Measurements from ENCODE around the gene PXYLP1. TPM values are rescaled to one million over a fixed set of nuclear protein-coding genes. Genes with fewer than 3 reads are reported as not detected.

Gene PXYLP1
- total RNA-seq, 1 experiment from 2014 or later, result 6.4 TPM

GRCh38 chr3:141243271-141243707 lies 11.7 kb downstream of the PXYLP1 start:
- in situ Hi-C loops (cut with HindIII; ENCODE audit: low sequenced_read_pairs), result no loop called here
- no peak for DNase-seq (ENCODE audit: low spot score)

DNA sequence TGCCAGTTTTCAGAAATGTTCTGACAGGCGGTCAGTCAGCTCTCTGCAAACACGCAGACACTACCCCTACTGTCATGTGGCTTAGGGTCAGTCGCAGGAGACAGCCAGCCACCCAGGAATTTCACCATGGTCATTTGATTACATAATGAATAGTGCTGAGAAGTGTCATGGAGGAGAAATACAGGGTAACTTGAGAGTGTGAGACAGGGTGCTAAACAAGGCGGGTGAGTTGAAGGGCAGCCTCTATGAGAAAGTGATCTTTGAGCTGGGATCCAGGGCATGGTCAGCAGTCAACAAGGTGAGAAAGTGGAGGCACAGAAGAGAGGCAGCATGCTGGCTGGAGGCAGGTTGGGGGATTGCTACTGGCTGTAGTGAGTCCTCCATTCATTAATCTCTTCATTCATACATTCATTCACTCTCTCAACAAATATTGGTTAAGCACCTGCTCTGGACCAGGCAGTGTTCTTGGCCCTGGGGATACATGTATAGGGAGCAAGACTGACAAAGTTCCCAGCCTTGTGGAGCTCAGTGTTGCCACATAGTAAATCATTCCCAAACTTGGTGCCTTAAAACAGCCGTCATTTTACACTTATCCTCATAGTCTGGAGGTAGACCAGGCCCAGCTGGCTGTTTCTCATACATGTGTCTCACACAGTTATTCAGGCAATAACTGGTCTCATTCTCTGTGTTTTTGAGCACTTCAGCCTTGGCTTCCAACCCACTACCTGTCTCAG lies 14.8 kb downstream of the PXYLP1 start:
- no peak for DNase-seq (ENCODE audit: low spot score)
- in situ Hi-C loops (cut with HindIII; ENCODE audit: low sequenced_read_pairs), result no loop called here

DNA sequence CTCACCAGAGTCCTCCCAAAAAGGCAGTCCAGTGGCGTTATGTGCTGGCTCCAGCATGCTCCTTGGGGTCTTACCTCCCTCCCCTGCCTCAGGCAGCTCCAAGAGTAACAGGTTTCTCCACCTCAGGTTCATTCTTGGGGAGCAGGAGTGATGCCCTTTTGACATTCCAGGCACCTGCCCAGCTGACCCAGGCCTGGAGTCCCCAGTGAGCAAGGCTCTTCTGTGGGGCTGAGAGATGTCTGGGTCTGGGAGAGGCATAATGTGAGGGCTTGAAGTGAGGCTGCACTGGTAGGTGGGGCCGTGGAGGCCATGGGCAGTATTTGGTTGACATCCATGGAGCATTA lies 15.3 kb downstream of the PXYLP1 start:
- in situ Hi-C loops (cut with HindIII; ENCODE audit: low sequenced_read_pairs), result no loop called here
- no peak for DNase-seq (ENCODE audit: low spot score)

GRCh38 chr3:141248064-141248463 lies 16.4 kb downstream of the PXYLP1 start:
- DNase-seq (ENCODE audit: low spot score), result no peak
- in situ Hi-C loops (cut with HindIII; ENCODE audit: low sequenced_read_pairs), result no loop called here

DNA sequence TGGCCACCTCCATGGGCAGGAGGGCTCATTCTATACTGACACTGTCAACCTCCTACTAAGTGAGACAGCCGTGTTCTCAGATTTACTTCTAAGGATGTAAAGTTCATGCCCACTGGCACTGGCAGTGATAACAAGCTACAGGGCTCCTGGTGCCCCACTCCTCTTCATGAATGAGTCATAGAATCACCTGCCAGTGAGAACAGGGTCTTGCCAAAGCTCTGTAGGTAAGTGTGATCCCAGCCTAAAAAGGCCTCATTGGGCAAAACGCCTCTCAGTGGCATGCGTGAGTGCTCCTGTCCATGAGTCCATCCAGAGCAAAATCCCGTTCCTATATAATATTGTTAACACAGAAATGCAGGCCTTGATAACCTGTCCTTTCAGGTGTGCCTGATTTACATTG lies 17.4 kb downstream of the PXYLP1 start:
- in situ Hi-C loops (cut with HindIII; ENCODE audit: low sequenced_read_pairs), result no loop called here
- DNase-seq (ENCODE audit: low spot score), result no peak

DNA sequence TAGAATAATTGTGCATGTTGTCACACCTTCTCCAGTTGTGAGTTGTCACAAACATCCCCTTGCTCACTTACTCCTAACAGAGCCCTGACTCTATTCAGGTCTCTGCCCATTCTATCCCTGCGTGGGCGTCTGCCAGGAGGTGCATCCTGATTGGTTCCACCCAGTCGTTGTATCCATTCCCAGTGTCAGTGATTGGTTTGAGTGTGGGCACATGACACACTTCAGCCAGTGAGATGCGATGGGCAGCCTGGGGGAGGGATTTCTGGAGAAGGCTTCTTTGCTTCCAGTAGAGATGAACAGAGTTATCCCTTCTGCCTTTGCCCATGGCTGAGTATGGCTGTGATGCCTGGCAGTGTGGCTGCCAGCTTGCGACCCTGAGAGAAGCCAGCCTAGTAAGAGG lies 18.7 kb downstream of the PXYLP1 start:
- in situ Hi-C loops (cut with HindIII; ENCODE audit: low sequenced_read_pairs), result no loop called here
- DNase-seq (ENCODE audit: low spot score), result no peak

- no peak for DNase-seq (ENCODE audit: low spot score)
- in situ Hi-C loops (cut with HindIII; ENCODE audit: low sequenced_read_pairs), result no loop called here
Observed at GRCh38 chr3:141250828-141251227, 19.2 kb downstream of the PXYLP1 start.

- in situ Hi-C loops (cut with HindIII; ENCODE audit: low sequenced_read_pairs), result no loop called here
- no peak for DNase-seq (ENCODE audit: low spot score)
Observed at GRCh38 chr3:141253326-141253725, 21.7 kb downstream of the PXYLP1 start.

DNA sequence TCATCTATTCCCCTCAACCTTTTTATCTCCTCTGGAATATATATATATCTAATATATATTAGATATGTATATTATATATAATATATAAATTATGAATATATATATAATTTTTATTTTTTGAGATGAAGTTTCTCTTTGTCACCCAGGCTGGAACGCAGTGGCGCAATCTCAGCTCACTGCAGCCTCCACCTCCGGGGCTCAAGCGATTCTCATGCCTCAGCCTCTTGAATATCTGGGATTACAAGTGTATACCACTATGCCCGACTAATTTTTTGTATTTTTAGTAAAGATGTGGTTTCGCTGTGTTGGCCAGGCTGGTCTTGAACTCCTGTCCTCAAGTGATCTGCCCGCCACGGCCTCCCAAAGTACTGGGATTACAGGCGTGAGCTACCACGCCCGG lies 22.2 kb downstream of the PXYLP1 start:
- DNase-seq (ENCODE audit: low spot score), result no peak
- in situ Hi-C loops (cut with HindIII; ENCODE audit: low sequenced_read_pairs), result no loop called here

DNA sequence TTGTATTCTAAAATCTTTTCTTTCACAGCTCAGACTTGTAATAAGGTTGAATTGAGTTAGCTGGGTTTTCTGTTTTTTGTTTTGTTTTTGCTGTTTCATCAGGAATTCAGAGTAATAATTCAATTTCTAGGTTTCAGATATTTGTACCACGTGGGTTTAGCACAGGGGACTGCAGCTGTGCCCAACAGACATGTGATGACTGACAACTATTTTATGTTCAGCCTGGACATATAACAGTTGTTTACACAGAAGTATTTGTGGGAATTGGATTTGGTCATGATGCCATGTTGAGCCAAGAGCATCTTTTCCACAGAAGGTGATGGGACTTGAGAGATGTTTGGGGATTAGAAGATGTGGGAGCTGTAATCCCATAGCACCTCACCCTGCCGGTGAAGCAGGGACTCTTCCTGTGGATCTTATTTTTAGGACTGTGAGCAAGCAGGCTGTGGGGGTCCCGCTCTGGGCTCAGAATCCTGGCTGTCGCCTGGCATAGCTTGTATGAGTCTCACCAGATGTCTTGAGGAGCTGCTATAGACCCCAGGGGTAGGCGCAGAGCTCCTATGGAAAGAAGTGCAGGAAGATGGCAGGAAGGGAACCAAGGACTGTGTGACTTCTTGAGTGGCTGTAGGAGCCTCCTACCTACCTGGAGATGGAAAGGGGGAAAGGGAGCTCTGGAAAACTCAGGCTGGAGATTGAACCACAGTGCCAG lies 23.7 kb downstream of the PXYLP1 start:
- no peak for DNase-seq (ENCODE audit: low spot score)
- in situ Hi-C loops (cut with HindIII; ENCODE audit: low sequenced_read_pairs), result no loop called here

GRCh38 chr3:141255846-141256261 lies 24.2 kb downstream of the PXYLP1 start:
- in situ Hi-C loops (cut with HindIII; ENCODE audit: low sequenced_read_pairs), result no loop called here
- no peak for DNase-seq (ENCODE audit: low spot score)

GRCh38 chr3:141256820-141257219 lies 25.2 kb downstream of the PXYLP1 start:
- in situ Hi-C loops (cut with HindIII; ENCODE audit: low sequenced_read_pairs), result no loop called here
- DNase-seq (ENCODE audit: low spot score), result no peak

GRCh38 chr3:141257961-141258360 lies 26.3 kb downstream of the PXYLP1 start:
- DNase-seq (ENCODE audit: low spot score), result no peak
- in situ Hi-C loops (cut with HindIII; ENCODE audit: low sequenced_read_pairs), result no loop called here

GRCh38 chr3:141258973-141259372 lies 27.3 kb downstream of the PXYLP1 start:
- no peak for DNase-seq (ENCODE audit: low spot score)
- in situ Hi-C loops (cut with HindIII; ENCODE audit: low sequenced_read_pairs), result no loop called here

DNA sequence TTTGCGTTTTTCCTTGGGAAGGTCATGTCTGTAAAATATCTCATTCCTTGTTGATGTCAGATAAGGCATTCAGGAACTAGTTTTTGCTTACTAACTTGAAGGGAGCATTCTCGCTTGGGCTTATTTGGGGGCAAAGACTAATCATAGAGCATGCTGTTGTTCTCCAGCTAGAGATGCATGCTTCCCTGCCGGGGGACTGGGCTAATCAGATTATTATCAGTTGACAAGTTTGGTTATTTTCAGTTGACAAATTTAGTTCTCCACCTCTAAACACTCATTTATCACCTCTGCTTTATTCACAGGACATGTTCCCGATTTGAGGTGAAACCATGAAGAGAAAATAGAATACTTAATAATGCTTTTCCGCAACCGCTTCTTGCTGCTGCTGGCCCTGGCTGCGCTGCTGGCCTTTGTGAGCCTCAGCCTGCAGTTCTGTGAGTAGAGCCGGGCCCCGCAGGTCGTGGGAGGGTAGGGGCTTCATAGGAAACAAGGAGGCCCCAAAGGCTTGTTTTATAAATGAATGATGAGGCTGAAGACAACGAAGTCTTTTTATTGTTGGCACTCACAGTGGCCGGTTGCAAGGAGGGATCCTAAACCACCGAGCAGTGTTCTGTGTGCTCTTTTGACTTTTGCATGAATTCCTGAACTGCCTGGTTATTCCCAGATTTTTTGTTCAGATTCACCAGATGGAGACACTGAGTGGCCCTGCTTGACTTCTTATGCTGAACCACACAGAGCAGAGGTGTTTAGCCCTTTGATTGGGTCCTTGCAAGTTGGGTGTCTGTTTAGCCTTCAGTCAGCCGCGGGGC lies 28.4 kb downstream of the PXYLP1 start:
- in situ Hi-C loops (cut with HindIII; ENCODE audit: low sequenced_read_pairs), result no loop called here
- no peak for DNase-seq (ENCODE audit: low spot score)

DNA sequence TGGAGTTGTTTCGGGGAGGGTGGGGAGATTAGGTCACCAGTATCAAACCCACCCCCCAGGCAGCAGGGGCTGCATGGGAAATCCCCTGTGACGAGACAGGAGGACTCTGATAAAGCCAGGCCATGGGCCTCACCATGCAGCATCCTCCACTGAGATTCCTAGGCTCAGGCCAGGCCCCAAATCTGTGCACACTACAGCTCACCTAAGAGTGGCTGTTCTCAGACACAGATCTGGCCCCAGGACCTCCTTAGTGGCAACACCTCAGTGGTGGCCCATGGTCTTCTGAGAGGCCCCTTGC lies 29.0 kb downstream of the PXYLP1 start:
- DNase-seq (ENCODE audit: low spot score), result no peak
- in situ Hi-C loops (cut with HindIII; ENCODE audit: low sequenced_read_pairs), result no loop called here

DNA sequence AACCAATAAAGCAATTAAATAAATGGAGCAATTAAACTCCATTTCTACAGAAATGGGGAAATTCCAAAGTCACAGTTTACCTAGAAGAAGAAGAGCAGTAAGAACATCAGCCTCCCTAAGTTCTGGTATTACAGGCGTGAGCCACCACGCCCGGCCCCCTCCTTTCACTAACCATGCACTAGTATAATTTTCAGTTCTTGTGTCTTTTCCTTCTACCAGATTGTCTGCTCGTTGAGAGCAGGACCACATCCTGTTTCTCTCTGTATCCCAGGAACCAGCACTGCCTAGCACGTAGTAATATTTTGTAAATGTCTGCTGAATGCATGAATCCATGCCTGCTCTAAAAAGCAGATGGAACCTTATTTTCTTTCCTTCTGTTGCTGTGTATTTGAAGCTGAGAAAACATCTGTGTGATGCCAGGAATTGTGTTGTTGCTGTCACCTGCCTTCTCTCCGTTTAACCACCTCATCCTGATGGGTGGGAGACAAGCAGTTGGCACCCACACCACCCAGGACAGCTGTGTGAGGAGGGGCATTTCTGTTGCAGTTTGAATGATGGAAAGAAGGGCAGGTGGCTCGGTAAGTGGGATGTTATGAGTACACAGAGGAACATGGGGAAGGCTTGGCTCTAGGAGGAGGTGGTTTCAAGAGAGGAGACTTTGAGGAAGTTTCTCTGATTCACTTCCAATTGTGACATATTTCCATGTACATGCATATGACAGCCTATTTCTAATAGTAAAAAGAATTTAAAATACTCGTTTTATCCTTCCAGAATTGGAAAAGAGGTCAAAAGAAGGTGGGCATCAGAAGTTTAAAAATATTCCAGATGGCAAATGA lies 30.1 kb downstream of the PXYLP1 start:
- in situ Hi-C loops (cut with HindIII; ENCODE audit: low sequenced_read_pairs), result no loop called here
- no peak for DNase-seq (ENCODE audit: low spot score)

DNA sequence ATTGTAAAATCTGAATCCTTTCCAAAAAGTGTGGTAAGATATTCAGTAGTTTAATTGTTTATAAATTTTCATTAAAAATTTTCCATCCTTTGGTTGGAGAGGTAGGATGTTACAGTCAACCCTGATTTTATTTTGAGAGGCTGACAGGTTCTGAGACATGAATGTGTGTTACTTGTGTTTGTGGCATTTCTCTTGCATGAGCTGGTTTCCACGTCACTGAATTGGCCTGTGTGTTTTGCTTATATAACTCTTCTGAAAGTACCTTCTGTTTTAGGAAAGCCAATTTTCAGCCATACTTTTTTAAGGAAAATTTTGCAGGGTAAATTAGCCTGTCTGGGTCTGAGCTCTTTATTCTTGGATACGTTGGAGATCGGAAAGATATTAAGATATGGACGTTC lies 30.7 kb downstream of the PXYLP1 start:
- in situ Hi-C loops (cut with HindIII; ENCODE audit: low sequenced_read_pairs), result no loop called here
- DNase-seq (ENCODE audit: low spot score), result no peak

- no peak for DNase-seq (ENCODE audit: low spot score)
- in situ Hi-C loops (cut with HindIII; ENCODE audit: low sequenced_read_pairs), result no loop called here
Observed at GRCh38 chr3:141266186-141266585, 34.6 kb downstream of the PXYLP1 start.
